Measurements from ENCODE around the gene GPR62.
"Not testable (repeated sequence)": the region's sequence is repeated elsewhere in the genome, so short reads cannot be mapped to it uniquely, and the experiment has no call there.

GPR62 gene, protein sequence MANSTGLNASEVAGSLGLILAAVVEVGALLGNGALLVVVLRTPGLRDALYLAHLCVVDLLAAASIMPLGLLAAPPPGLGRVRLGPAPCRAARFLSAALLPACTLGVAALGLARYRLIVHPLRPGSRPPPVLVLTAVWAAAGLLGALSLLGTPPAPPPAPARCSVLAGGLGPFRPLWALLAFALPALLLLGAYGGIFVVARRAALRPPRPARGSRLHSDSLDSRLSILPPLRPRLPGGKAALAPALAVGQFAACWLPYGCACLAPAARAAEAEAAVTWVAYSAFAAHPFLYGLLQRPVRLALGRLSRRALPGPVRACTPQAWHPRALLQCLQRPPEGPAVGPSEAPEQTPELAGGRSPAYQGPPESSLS

DNA sequence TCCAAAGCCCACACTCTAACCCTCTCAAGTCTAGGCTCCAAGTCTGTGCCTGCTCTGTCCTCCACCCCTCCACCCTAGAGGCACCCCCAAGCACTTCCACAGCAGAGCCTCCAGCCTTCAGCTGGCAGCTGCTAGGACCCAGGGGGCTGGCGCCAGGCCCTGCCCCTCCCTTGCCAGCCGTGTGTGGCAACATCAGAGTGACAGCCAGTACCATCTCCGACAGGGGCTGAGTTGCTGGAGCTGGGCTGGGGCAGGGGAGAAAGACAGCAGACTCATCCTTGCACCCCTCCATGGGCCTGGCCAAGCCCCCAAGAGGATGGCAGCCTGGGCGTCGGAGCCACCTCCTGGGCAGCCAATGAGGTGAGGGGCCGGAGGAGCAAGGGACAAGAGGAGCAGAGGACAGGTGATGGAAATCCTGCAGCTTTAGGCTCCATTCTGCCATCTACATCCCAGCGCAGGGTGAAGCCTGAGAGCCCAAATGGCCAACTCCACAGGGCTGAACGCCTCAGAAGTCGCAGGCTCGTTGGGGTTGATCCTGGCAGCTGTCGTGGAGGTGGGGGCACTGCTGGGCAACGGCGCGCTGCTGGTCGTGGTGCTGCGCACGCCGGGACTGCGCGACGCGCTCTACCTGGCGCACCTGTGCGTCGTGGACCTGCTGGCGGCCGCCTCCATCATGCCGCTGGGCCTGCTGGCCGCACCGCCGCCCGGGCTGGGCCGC lies at the start of gene GPR62:
GPR62 (plus strand) TSS at position 207 of the 718 bp plus-strand sequence; CDS start at position 479, 272 bp downstream.
- DNase-seq: no peak

DNA sequence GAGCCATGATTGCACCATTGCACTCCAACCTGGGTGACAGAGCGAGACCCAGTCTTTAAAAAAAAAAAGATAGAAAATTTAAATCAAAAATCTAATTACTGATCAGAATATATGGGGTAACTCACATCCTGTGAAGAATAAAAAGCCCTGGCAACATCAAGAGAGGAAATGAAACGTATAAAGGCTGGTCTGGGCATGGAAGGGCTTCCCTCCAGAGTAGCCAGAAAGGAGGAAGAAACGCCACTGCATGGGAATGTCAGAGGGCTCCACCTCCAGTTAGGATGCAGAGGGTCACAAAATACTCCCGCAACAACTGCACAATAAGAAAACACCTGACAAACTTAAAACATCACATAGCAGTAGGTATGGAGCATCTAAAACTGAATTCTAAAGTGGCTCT lies 47.2 kb upstream of the GPR62 start:
- no peak for DNase-seq

DNA sequence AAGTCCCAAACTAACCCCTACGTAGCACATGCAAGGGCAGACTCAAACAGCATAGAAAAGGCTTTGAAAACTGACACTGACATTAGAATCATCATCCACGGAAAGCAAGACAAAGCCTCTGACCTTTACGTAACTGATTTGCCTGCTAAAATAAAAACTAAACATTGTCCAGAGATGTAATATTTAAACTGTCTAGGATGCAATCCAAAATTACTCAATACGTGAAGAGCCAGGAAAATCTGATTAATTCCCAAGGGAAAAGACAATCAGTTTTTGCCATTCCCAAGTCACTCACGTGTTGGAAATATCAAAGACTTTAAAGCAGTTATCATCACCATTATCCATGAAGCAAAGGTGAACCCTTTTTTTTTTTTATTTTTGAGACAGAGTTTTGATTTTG lies 38.8 kb upstream of the GPR62 start:
- no peak for DNase-seq

DNA sequence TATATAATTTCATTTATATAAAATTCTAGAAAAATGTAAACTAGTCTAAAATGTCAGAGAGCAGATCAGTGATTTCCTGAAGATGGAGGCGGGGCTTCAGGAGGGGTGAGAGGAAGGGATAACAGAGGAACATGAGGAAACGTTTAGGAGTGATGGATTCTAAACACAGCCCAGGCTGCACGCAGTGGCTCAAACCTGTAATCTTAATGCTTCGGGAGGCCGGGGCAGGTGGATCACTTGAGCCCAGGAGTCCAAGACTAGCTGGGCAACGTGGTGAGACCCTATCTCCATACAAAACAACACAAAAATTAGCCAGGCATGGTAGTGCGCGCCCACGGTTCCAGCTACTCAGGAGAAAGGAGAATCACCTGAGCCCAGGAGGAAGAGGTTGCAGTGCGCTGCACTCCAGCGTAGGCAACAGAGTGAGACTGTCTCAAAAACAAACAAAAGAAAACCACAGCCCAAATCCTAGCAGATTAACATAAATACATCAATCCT lies 34.1 kb upstream of the GPR62 start:
- no peak for DNase-seq

DNA sequence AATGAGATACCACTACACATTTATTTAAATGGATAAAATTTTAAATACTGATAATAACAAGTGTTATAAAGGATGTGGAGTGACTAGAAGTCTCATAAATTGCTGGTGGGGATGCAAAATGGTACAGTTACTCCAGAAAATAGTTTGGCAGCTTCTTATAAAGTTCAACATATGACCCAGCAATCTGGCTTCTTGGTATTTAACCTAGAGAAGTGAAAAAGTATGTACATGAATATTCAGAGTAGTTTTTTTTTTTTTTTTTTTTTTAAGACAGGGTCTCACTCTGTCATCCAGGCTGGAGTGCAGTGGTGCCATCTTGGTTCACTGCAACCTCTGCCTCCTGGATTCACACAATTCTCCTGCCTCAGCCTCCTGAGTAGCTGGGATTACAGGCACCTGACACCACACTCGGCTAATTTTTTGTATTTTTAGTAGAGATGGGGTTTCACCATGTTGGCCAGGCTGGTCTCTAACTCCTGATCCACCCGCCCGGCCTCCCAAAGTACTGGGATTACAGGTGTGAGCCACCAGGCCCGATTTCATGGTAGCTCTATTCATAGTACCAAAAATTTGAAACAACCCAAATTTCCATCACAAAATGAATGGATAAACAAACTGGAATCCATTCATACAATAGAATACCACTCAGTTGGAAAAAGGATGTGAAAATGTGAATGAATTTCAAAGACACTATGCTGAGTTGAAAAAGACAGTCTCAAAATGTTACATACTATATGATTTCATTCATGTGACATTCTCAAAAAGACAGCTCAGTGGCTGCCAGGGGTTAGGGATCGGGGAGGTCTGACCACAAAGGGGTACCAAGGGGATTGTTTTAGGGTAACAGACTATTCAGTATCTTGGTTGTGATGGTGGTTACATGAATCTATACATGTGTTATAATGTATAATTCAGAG lies 27.9 kb upstream of the GPR62 start:
- no peak for DNase-seq

DNA sequence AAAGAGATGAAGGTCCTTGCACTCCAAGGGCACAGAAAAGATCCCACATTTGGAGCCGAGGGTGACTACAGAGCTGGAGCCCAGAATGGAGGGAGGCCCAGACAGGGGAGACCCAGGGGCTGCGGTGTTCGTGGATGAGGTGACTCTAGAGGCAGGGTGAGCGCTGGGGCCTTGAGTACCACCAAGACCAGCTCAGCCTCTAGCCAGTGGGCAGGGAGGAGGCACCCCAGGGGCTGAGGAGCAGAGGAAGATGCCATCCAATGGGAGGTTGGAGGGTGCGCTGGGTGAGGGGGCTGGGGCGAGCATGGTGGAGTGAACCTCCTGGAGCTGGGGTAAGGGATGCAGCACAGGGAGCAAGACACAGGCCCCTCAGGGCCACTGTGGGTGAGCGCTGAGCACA lies 26.7 kb upstream of the GPR62 start:
- no peak for DNase-seq

DNA sequence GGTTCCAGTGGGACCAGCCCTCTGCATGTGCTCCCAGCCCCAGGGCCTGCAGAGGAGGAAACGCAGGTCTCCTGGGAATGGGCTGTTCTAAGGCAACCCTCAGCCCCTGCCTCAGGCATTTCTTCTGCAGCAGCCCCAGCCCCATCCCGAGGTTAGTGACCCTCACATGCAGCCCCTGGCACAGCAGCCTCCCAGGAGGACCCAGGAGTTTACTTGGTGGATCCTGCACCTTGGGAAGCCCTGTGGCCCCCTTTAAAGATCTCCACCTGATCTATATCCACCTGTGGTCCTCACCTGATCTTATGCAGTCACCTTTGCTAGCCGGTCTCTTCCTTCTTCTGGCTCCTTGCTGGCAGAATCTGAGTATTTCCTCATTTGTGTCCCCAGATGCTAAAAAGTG lies 26.2 kb upstream of the GPR62 start:
- DNase-seq: not testable (repeated sequence)

DNA sequence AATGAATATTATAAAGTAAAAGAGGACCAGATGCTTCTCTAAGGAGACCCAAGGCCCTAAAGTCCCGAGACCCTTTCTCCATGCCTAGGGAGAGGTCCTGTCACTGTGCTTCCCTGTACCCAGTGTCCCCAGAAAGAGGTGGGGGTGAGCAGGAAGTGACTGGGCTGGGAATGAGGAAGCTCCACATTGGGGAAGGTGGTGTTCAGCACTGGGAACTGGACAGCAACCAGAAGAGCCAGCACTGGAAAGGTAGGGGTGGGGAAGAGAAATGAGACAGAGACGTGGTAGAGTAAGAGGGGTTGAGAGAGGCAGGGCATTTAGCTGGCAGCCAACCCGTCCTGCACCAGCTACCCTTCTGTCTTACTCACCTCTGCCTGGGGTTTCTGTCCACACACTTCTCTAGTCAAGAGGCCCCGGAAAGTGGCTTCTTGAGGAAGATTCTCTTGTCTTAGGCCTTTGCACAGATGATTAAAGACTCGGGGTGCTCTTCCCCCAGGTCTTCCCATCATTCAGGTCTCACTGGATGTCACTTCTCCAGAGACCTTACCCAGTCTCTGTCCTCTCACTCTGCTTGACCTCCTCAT lies 25.7 kb upstream of the GPR62 start:
- no peak for DNase-seq

DNA sequence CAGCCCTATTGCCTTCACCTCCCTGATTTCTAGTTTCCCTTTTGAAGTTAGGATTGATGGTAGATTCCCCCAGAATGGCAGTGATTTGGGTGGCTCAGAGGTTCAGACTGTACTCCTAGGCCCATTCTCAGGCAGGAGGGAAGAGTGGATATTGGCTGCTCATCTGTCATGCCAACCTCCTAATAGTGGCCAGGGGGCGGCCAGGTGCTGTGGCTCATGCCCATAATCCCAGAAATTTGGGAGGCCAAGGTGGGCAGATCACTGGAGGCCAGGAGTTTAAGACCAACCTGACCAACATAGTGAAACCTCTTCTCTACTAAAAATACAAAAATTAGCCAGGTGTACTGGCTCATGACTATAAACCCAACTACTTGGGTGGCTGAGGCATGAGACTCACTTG lies 24.7 kb upstream of the GPR62 start:
- DNase-seq: no peak

DNA sequence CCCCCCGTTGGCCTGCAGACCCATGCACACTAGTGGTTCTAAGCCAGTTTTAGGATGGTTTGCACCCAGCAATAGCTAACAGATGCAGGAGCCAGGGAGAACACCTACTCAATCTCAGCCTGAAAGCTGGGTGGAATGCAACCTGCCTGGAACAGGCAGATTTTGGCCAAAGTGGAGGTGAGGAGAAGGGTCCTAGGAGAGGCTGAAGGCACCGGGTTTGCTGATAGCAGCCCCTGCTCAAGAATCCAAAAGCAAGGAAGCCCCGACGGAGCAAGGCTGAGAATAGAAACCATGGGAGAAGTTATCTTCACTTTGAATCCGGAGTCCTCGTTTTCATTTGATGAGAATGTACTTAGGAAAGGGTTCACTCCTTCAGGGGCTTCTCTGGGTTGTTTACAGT lies 23.4 kb upstream of the GPR62 start:
- no peak for DNase-seq

DNA sequence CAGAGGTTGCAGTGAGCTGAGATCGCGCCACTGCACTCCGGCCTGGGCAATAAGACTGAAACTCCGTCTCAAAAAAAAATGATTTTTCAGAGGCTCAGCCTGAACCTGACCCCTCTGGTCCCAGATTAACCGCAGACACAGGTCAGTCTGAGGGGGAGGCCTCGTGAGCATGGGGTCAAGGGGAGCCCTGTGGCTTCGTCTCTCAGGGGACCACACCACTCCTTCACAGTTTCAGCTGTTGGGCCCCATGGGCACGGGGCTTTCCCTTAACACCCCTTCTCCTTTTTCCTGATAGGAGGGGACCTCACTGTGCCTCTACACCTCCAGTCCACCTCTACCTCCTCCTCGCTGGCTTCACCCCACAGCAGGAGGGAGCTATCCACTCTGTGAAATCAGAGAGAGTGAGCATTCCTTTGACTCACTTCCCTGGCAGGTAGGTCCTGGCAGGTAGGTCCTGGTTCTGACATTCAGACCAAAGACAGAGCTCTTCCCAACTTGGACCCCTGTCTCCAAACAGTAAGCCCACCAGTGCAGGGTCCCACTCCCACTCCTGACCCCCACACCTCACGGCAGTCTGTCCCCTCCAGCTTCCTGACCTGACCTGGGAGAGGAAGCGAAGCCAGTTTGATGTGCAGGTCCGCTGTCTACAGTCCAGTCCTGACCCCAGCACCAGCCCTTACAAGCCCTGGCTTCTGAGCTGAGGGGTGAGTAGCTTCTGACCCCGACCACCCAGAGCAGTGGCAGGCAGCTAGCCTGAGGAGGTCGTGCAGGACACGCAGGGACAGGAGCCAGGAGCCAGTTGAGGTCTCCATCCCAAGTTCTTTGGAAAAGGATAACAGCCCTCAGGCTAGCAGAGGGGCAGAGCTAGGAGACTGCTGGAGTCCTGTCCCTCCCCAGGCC lies 22.5 kb upstream of the GPR62 start:
- no peak for DNase-seq

DNA sequence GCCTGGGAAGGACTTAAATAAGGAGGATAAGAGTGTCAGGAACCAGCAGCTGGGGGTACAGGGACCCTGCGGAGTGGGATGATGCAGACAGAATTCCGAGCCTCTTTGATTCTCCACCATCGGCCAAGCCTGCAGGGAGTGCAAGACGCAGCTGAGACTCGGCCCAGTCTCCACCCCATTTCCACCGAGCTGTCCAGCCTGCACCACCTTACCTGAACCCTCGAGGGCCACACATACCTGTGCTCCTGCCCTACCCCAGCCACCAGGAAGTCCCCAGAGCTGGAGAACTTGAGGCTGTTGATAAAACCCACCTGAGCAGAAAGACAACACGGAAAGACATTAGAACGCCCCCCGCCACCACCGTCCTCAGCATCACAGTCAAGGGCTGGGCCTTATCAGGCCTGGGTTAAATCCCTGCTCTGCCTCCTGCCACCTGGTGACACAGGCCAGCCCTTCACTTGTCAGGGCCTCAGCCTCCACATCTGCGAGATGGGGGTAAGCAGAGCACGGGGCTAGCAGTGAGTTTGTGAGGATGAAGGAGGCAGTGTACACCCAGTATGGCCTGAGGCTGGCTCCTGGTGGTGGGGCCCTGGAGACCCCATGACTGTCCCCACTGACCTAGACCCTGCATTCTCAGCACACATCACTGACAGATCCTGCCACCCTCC lies 21.6 kb upstream of the GPR62 start:
- DNase-seq: no peak

DNA sequence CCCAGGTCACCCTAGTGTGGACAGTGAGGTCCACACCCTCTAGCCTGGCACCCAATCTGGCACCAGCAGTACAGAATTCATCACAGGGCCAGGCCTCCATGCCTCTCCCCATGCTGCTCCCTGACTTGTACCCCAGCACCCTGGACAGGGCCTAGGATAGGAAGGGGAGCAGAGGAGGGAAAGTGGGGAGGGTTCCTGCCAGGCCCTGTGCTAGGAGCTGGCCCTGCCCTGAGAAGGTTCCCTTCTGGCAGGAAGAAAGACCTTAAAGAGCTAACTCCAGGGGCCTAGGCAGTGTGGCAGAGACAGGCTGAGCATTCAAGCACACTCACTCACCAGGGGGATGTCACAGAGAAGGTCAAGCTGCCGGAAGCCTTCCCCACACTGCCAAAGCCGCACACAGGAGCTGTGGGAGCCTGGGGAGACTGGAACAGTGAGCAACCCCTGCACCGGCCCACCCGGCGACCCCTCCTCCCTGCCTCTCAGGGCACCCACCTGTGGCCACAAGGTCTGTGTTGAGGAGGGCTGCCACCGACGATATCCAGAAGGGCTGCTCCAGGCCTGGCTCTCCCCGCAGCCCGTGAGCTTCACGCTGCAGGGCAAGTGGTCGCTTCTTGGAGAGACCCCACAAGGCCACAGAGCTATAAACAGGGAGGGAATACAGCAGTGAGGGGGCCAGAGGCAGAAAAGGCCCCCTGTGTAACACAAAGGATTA lies 20.9 kb upstream of the GPR62 start:
- DNase-seq: no peak

DNA sequence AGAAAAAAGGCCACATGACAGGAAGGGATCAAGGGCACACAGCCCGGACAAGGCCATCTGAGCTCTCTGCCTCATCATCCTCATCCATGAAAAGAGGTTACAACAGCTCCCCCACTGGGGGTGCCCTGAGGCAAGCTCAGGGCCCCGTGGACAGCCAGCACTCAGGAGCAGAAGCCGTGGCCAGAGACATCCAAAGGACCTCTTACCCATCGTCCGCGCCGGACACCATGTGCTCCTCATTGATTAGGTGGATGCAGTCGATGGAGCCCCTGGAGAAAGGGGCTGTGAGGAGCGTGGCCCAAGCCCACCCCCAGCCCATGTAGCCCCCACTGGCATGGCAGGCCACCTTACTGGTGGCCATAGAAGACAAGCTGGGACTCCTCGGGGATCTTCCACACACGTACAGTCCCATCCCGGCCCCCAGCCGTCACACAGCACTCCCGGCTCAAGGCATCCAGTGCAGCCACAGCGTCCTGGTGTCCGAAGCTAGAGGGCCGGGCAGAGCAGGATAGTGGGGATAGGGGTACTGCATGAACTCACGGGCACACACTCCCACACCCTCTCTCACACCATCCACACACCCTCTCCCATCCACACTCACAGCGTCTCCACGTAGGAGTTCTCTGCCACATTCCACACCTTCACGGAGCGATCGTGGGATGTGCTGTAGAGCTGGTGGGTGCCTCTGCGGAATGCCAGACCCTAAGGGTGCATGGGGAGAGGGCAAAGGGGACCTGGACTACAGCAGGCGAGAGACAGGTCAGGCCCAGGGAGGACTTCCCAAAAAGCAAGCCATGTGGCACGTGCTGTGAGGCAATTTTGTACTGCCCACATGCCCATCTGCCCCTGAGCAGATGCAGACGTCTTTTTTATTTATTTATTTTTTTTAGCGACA lies 19.9 kb upstream of the GPR62 start:
- no peak for DNase-seq

DNA sequence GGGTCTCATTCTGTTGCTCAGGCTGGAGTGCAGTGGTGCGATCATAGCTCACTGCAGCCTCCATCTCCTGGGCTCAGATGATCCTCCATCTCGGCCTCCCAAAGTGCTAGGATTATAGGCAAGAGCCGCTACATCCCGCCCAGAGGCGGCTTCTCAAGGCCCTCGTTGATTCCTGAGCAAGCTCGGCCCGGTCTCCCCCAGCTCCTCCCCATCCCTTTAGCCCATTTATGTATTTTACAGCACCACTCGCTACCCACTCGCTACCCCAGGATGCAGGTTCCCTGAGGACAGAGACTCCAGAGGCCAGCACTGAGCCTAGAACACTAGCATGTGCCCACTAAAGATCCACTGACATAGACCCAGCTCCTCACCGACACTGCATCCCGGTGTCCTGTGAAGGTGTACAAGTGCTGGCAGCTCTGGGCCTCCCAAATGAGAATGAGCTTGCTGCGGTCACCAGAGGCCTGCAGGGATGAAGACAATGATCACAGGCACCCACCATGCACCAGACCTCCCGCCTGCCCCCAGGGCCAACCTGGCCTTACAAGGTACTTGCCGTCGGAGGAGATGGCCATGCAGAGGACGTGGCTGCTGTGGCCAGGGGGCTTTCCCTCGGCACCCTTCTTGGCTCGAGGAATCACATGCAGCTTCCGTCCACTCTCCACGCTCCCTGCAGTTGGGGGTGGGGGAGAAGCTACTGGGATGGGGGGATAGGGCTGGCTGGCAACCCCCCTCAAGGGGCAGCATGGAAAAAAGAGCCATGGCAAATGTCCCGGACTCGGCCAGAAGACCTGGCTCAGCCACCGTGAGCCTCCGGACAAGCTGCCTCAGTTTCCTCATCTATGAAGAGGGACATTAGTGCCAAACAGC lies 19.1 kb upstream of the GPR62 start:
- no peak for DNase-seq

DNA sequence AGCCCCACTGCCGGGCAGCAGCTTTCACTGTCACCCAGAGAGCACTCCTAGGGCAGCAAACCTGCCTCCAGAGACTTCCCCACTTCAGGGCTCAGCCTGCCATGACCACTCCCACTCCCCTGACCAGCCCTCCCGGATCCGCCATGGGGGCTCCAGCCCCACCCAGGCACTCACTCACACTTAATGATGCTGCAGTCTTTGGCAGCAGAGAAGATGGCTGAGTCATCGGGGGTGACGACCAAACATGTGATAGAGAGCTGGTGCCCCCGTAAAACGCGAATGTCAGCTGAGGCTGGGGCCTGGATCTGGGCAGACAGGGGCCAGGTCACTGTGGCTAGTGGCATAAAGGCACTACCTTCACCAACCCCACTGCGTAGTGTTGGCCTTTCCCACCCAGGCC lies 18.2 kb upstream of the GPR62 start:
- DNase-seq: no peak

DNA sequence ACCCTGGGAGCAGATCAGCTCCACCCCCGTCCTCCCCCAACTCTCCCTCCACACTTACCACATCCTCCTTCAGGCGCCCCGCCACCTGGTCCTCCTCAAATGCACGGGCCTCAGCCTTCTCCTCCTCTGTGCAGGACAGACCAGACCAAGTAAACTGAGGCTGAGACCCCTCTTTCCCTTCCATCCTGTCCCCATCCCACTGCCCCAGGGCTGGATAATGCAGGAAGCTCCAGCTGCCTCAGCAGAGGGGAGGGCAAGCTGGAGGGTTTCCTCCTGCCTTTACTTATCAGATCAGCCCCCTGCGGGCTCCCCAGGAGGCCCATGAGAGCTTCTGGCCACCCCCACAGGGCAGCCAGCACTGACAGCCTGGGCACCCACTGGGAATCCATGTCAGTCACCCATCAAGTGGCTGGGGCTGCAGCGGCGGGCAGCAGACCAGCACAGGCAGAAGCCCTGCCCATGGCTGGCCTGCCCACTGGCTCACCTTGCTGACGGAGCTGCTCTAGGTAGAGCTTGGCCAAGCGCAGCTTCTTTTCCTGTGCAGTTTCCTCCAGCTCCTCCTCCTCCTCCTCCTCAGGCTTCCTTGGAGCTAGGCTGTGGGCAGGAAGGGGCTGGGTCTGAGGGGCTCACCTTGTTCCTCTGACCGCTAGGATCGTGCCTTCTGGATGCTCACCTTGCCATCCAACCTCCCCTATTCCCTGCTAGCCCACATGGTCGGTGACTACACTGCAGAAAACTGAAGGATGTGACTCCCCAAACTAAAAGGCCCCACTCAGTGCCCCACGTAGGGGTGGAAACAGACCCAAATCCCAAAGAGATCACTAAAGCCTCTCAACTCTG lies 17.4 kb upstream of the GPR62 start:
- DNase-seq: no peak
